IMR-90 (cell line): ENCODE data around the gene TFAP2B. TPM values are rescaled to one million over a fixed set of nuclear protein-coding genes. Genes with fewer than 3 reads are reported as not detected.

ENCODE experiments used
- ATAC-seq: fragments of 200-7000 bp; cut with Tn5 transposase; 2 replicates; pipeline ENCODE4 v1.9.1; 2020; ENCODE audit warnings: low read depth, mild to moderate bottlenecking, moderate library complexity
- BruUV-seq: library from RNA; stranded (reverse); fragments of 400-500 nt; replicated peaks from 2 replicates; lab custom pipeline; 2021; lab: Mats Ljungman, UMichigan
- CTCF ChIA-PET: fragments of 300-600 bp; formaldehyde crosslinking; extraction: SDS; loops from one replicate; lab custom pipeline; 2021; ENCODE audit warnings: antibody characterized with exemption; lab: Yijun Ruan, JAX
- POLR2A ChIA-PET: fragments of 300-600 bp; sonication (Branson Sonifier 250); formaldehyde crosslinking; loops from one replicate; lab custom pipeline; 2022; ENCODE audit warnings: antibody characterized with exemption; ENCODE audit not compliant: unreplicated experiment; lab: Charles Lee
- DNase-seq: peaks from one replicate; pipeline ENCODE4 v3.0.0; 2013
- H2AFZ ChIP-seq: replicated peaks from 2 replicates; pipeline ENCODE3; 2013; ENCODE audit warnings: low read length, mild to moderate bottlenecking; ENCODE audit not compliant: poor library complexity
- H2AK5ac ChIP-seq: 2 replicates; pipeline ENCODE4 v1.6.1; 2013; ENCODE audit warnings: low read depth, low read length, inconsistent platforms
- H2AK9ac ChIP-seq: replicated peaks from 2 replicates; pipeline ENCODE3; 2013; ENCODE audit warnings: mild to moderate bottlenecking, low read depth, low read length, moderate library complexity; ENCODE audit not compliant: poor library complexity
- H2BK120ac ChIP-seq: 2 replicates; pipeline ENCODE4 v1.6.1; 2013; ENCODE audit warnings: low read depth, low read length, inconsistent platforms
- H2BK15ac ChIP-seq: 3 replicates; pipeline ENCODE4 v1.6.1; 2013; ENCODE audit warnings: low read depth, low read length, inconsistent platforms
- H2BK20ac ChIP-seq: 2 replicates; pipeline ENCODE4 v1.6.1; 2013; ENCODE audit warnings: low read depth, mild to moderate bottlenecking, inconsistent platforms, low read length, moderate library complexity
- H2BK5ac ChIP-seq: 2 replicates; pipeline ENCODE4 v1.6.1; 2013; ENCODE audit warnings: mild to moderate bottlenecking, low read depth, low read length, inconsistent platforms; ENCODE audit not compliant: poor library complexity, severe bottlenecking
- H3K14ac ChIP-seq: replicated peaks from 2 replicates; pipeline ENCODE4 v1.6.1; 2013; ENCODE audit warnings: low read depth, low read length, inconsistent platforms
- H3K18ac ChIP-seq: 2 replicates; pipeline ENCODE4 v1.6.1; 2013; ENCODE audit warnings: low read depth, low read length, control low read depth
- H3K23ac ChIP-seq: 2 replicates; pipeline ENCODE4 v1.6.1; 2013; ENCODE audit warnings: low read depth, low read length, inconsistent platforms
- H3K27ac ChIP-seq: 2 replicates; pipeline ENCODE4 v1.5.1; 2013; ENCODE audit warnings: mild to moderate bottlenecking, control low read depth, low read length; ENCODE audit not compliant: insufficient read depth
- H3K27me3 ChIP-seq: 2 replicates; pipeline ENCODE4 v1.6.1; 2013; ENCODE audit warnings: low read length; ENCODE audit not compliant: control insufficient read depth, insufficient read depth
- H3K36me3 ChIP-seq: 2 replicates; pipeline ENCODE4 v1.6.1; 2013; ENCODE audit warnings: low read length, mixed read lengths; ENCODE audit not compliant: control insufficient read depth, insufficient read depth
- H3K4ac ChIP-seq: 2 replicates; pipeline ENCODE4 v1.6.1; 2013; ENCODE audit warnings: low read depth, low read length, inconsistent platforms
- H3K4me1 ChIP-seq: 2 replicates; pipeline ENCODE4 v1.6.1; 2013; ENCODE audit warnings: low read length, mixed read lengths; ENCODE audit not compliant: control insufficient read depth, insufficient read depth
- H3K4me2 ChIP-seq: 2 replicates; pipeline ENCODE4 v1.6.1; 2013; ENCODE audit warnings: low read depth, mild to moderate bottlenecking, control low read depth, low read length, moderate library complexity
- H3K4me3 ChIP-seq: 2 replicates; pipeline ENCODE4 v1.5.1; 2013; ENCODE audit warnings: low read depth, mild to moderate bottlenecking, control low read depth, low read length, moderate library complexity; ENCODE audit not compliant: insufficient read depth
- H3K56ac ChIP-seq: 2 replicates; pipeline ENCODE4 v1.6.1; 2013; ENCODE audit warnings: low read length, inconsistent platforms; ENCODE audit not compliant: insufficient read depth; ENCODE audit errors: extremely low read depth
- H3K79me1 ChIP-seq, 2 experiments: 2 replicates each; pipeline ENCODE4 v1.6.1; 2013; ENCODE audit warnings: low read length in 2 of 2, inconsistent platforms in 1 of 2, low read depth in 1 of 2
- H3K9ac ChIP-seq: 2 replicates; pipeline ENCODE4 v1.6.1; 2013; ENCODE audit warnings: low read depth, low read length, control low read depth
- H3K9me1 ChIP-seq: 2 replicates; pipeline ENCODE4 v1.6.1; 2013; ENCODE audit warnings: low read length, inconsistent platforms; ENCODE audit not compliant: insufficient read depth
- H3K9me3 ChIP-seq: 2 replicates; pipeline ENCODE4 v1.6.1; 2013; ENCODE audit warnings: low read length; ENCODE audit not compliant: control insufficient read depth, insufficient read depth
- H4K20me1 ChIP-seq: 2 replicates; pipeline ENCODE4 v1.6.1; 2013; ENCODE audit warnings: low read length, inconsistent platforms; ENCODE audit not compliant: insufficient read depth
- H4K5ac ChIP-seq: 2 replicates; pipeline ENCODE4 v1.6.1; 2013; ENCODE audit warnings: mild to moderate bottlenecking, low read depth, low read length, control low read depth
- H4K8ac ChIP-seq, 2 experiments: 2 replicates each; pipeline ENCODE4 v1.6.1; 2013; ENCODE audit warnings: low read depth in 2 of 2, low read length in 2 of 2, control low read depth in 1 of 2, inconsistent platforms in 1 of 2
- H4K91ac ChIP-seq: 2 replicates; pipeline ENCODE4 v1.6.1; 2013; ENCODE audit warnings: low read depth, low read length, inconsistent platforms; ENCODE audit not compliant: insufficient read depth
- BHLHE40 ChIP-seq: fragments of 150-350 bp; IDR thresholded peaks from 2 replicates; pipeline ENCODE4 v1.6.1; 2016; ENCODE audit warnings: mild to moderate bottlenecking, low read depth, low read length
- CEBPB ChIP-seq: IDR thresholded peaks from 2 replicates; pipeline ENCODE4 v1.6.1; 2012; ENCODE audit warnings: low read depth, low read length, improper control_type of control experiment
- CHD1 ChIP-seq: IDR thresholded peaks from 2 replicates; pipeline ENCODE4 v1.6.1; 2012; ENCODE audit warnings: low read depth, low read length, improper control_type of control experiment
- CTCF ChIP-seq: conservative IDR thresholded peaks from 2 replicates; pipeline ENCODE4 v1.5.1; 2012; ENCODE audit warnings: mild to moderate bottlenecking, low read depth, low read length, improper control_type of control experiment
- ELK1 ChIP-seq: fragments of 150-350 bp; IDR thresholded peaks from 2 replicates; pipeline ENCODE4 v1.6.1; 2016; ENCODE audit warnings: low read depth, mild to moderate bottlenecking, low read length, moderate library complexity, borderline replicate concordance
- FOS ChIP-seq: fragments of 150-350 bp; IDR thresholded peaks from 2 replicates; pipeline ENCODE4 v1.6.1; 2016; ENCODE audit warnings: low read depth, low read length
- MAFK ChIP-seq: IDR thresholded peaks from 2 replicates; pipeline ENCODE4 v1.6.1; 2012; ENCODE audit warnings: low read depth, low read length, improper control_type of control experiment
- NFE2L2 ChIP-seq: fragments of 150-350 bp; IDR thresholded peaks from 2 replicates; pipeline ENCODE4 v1.6.1; 2016; ENCODE audit warnings: low read depth, mild to moderate bottlenecking, low read length
- POLR2A ChIP-seq: IDR thresholded peaks from 2 replicates; pipeline ENCODE4 v1.6.1; 2012; ENCODE audit warnings: mild to moderate bottlenecking, low read depth, low read length
- RAD21 ChIP-seq: IDR thresholded peaks from 2 replicates; pipeline ENCODE4 v1.6.1; 2012; ENCODE audit warnings: low read length, improper control_type of control experiment
- RCOR1 ChIP-seq: IDR thresholded peaks from 2 replicates; pipeline ENCODE4 v1.6.1; 2012; ENCODE audit warnings: mild to moderate bottlenecking, low read length, improper control_type of control experiment; ENCODE audit not compliant: insufficient replicate concordance
- RFX5 ChIP-seq: IDR thresholded peaks from 2 replicates; pipeline ENCODE4 v1.8.0; 2012; ENCODE audit warnings: low read depth, mild to moderate bottlenecking, low read length, moderate library complexity
- USF2 ChIP-seq: fragments of 150-350 bp; IDR thresholded peaks from 2 replicates; pipeline ENCODE4 v1.6.1; 2017; ENCODE audit warnings: mild to moderate bottlenecking, antibody characterized with exemption, low read length, low read depth
- WGBS, 2 experiments: methylation state at CpG; one replicate each; pipeline versions ENCODE4 v1.1.5 to v1.1.7; 2013; ENCODE audit warnings: missing lambda C conversion rate in 2 of 2; ENCODE audit not compliant: insufficient read length in 1 of 2; ENCODE audit errors: extremely low coverage in 2 of 2; 5-methylcytosine and 5-hydroxymethylcytosine counted together
- dilution Hi-C: fragments of 300-500 bp; cut with HindIII; formaldehyde crosslinking; loops from one replicate; pipeline ENCODE4 v1.14.3; 2018; ENCODE audit warnings: low sequenced_read_pairs; ENCODE audit not compliant: unreplicated experiment
- in situ Hi-C: fragments of 300-500 bp; cut with MboI; formaldehyde crosslinking; loops from 3 replicates; pipeline ENCODE4 v1.14.3; 2019; ENCODE audit warnings: low sequenced_read_pairs, inconsistent platforms, mixed read lengths
- intact Hi-C: fragments of 100-400 bp; cut with micrococcal nuclease; formaldehyde crosslinking; loops from 2 replicates; pipeline ENCODE4 v1.10.0; 2022
- polyA plus RNA-seq, 3 experiments: library from polyadenylated mRNA; depleted of rRNA; stranded (reverse); fragments of >200 nt; gene quantifications; 2 replicates each; pipeline ENCODE4 v1.2.3, GENCODE V29; 2012; ENCODE audit warnings: low replicate concordance in 1 of 3
- total RNA-seq: library from RNA; depleted of rRNA; stranded (reverse); fragments of >200 nt; gene quantifications from 2 replicates; pipeline ENCODE4 v1.2.3, GENCODE V29; 2012

TFAP2B gene
- total and polyA plus RNA-seq, 2 of the 4 experiments (the other 2 are of a cell fraction) = not detected

- no peak overlapping the region for H3K27ac ChIP-seq
- no peaks in the 10 kb centered on the region for H3K4me1 ChIP-seq
- no peak overlapping the region for H3K9ac ChIP-seq
- DNase-seq (no peak), ATAC-seq (no peak)
- no peak overlapping the region for H2AK5ac ChIP-seq
- H3K9me3 ChIP-seq = no peaks in the 10 kb centered on the region
- H3K4me2 ChIP-seq = no peak overlapping the region
- no peak overlapping the region for H2AK9ac ChIP-seq
- H3K9me1 ChIP-seq = no peaks in the 10 kb centered on the region
- H3K18ac ChIP-seq = no peak overlapping the region
- dilution Hi-C loops (no loop called here), intact Hi-C loops (no loop called here), in situ Hi-C loops (no loop called here)
- peaks cover 32% of the 10 kb centered on the region for H3K27me3 ChIP-seq
- H2BK5ac ChIP-seq = no peak overlapping the region
- H2AFZ ChIP-seq = no peak overlapping the region
- no peak overlapping the region for H2BK120ac ChIP-seq
- no peak overlapping the region for H3K14ac ChIP-seq
- no peak overlapping the region for H2BK20ac ChIP-seq
- BruUV-seq = no TSS peak
- no peak overlapping the region for H4K5ac ChIP-seq
- H3K23ac ChIP-seq = no peak overlapping the region
- no peak overlapping the region for H3K56ac ChIP-seq
- ChIA-PET CTCF (no interaction called here), POLR2A (no interaction called here)
- H4K8ac ChIP-seq = no peak overlapping the region
- H3K4me3 ChIP-seq = no peak overlapping the region
- H3K79me1 ChIP-seq = no peaks in the 10 kb centered on the region
- H2BK15ac ChIP-seq = no peak overlapping the region
- TF ChIP-seq RCOR1 = no peak
- no peak for TF ChIP-seq BHLHE40
- no peak for TF ChIP-seq USF2
- no peak for TF ChIP-seq CTCF
- no peak for TF ChIP-seq CEBPB
- no peak for TF ChIP-seq NFE2L2
- no peak for TF ChIP-seq POLR2A
- no peak for TF ChIP-seq CHD1
- no peak for TF ChIP-seq RFX5
- no peak for TF ChIP-seq ELK1
- TF ChIP-seq MAFK = no peak
- no peak for TF ChIP-seq FOS
- no peak for TF ChIP-seq RAD21
- H4K91ac ChIP-seq = no peak overlapping the region
- no peaks in the 10 kb centered on the region for H3K36me3 ChIP-seq
- no CpG with 5 or more reads among the region's 15 CpGs for WGBS, 2 experiments
- H4K20me1 ChIP-seq = no peaks in the 10 kb centered on the region
- H3K4ac ChIP-seq = no peak overlapping the region
These were observed 8.1 kb downstream of the TFAP2B start for GRCh38 chr6:50826803-50827202.
